ENCODE measurements around the gene ZNF688. TPM values are rescaled to one million over a fixed set of nuclear protein-coding genes. Genes with fewer than 3 reads are reported as not detected.

The ZNF688 gene
- total and polyA plus RNA-seq, 2 of the 13 experiments (the other 11 are each of a cell fraction or from before 2014, with no cell fraction given) = 2.4 to 5.4 TPM

DNA sequence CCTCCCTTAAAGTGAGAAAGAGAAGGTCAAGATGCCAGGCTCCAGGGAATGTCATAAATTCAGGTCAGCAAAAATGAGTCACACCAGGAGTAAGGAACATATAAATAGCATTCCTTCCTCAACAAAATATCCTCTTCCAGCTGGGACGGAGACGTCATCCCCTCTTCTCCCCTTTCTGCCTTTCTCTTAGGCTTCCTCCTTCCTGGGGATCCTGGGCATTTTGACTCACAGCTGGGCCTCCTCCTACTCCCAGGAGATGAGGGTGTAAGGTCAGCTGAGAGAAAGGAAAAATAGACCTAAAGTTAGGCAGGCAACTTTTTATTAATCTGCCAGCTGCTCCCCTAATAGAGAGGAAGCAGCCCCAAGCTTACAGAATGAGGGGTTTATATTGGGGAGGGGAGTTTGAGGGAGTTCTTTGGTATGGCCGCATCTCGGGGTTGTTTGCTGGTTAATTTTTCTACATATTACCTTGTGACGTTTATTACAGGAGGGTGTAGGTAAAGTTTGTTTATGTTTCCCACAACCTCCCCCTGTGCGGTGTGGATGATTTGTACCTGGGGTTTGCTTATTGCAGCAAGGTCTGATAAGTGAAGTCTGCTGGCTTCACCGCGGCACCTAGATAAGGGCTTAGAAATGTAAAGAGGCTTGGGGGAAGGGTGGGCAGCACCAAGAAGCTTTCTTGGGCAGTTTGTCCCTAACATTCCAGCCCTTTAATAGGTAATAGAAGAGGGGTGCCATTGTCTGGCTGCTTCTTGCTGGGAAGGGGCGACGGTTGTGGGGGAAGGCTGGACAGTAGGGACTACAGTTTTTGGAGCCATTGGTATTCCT is 29.8 kb downstream of the ZNF688 start (continued):
- TF ChIP-seq, protein P1, sequence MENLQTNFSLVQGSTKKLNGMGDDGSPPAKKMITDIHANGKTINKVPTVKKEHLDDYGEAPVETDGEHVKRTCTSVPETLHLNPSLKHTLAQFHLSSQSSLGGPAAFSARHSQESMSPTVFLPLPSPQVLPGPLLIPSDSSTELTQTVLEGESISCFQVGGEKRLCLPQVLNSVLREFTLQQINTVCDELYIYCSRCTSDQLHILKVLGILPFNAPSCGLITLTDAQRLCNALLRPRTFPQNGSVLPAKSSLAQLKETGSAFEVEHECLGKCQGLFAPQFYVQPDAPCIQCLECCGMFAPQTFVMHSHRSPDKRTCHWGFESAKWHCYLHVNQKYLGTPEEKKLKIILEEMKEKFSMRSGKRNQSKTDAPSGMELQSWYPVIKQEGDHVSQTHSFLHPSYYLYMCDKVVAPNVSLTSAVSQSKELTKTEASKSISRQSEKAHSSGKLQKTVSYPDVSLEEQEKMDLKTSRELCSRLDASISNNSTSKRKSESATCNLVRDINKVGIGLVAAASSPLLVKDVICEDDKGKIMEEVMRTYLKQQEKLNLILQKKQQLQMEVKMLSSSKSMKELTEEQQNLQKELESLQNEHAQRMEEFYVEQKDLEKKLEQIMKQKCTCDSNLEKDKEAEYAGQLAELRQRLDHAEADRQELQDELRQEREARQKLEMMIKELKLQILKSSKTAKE (CRISPR knock-in tag; IDR thresholded peaks at IDR 0.05; ENCODE audit: borderline replicate concordance) = peak; percentile 57; the same call in 1 of the 2 replicates
- TF ChIP-seq NFAT5 (CRISPR knock-in tag; IDR thresholded peaks at IDR 0.05) = no peak
- TF ChIP-seq MXD4 (CRISPR knock-in tag; IDR thresholded peaks at IDR 0.05) = no peak
- TF ChIP-seq MXI1 (IDR thresholded peaks at IDR 0.05; ENCODE audit: borderline replicate concordance, low read depth, low read length) = no peak
- no peak for TF ChIP-seq TMF1 (CRISPR knock-in tag; IDR thresholded peaks at IDR 0.05; ENCODE audit: low read depth)
- 0 out of 2 replicates have a peak, but pooled peaks have one; percentile 60 for TF ChIP-seq ZNF713 (CRISPR knock-in tag; IDR thresholded peaks at IDR 0.05)
- TF ChIP-seq ZNF44 (CRISPR knock-in tag; IDR thresholded peaks at IDR 0.05) = 0 out of 2 replicates have a peak, but pooled peaks have one; percentile 53
- no peak for TF ChIP-seq CCDC6 (CRISPR knock-in tag; IDR thresholded peaks at IDR 0.05)
- no peak for TF ChIP-seq NFKBIZ (CRISPR knock-in tag; IDR thresholded peaks at IDR 0.05)
- TF ChIP-seq BRCA1 (CRISPR knock-in tag; IDR thresholded peaks at IDR 0.05) = no peak
- TF ChIP-seq ZNF562 (CRISPR knock-in tag; IDR thresholded peaks at IDR 0.05; ENCODE audit: borderline replicate concordance) = no peak
- no peak for TF ChIP-seq HHEX (CRISPR knock-in tag; IDR thresholded peaks at IDR 0.05)
- no peak for TF ChIP-seq FOXA1 (IDR thresholded peaks at IDR 0.05)
- no peak for TF ChIP-seq FOXA1 (CRISPR knock-in tag; IDR thresholded peaks at IDR 0.05)
- TF ChIP-seq ZNF567 (CRISPR knock-in tag; IDR thresholded peaks at IDR 0.05; ENCODE audit: borderline replicate concordance) = 0 out of 2 replicates have a peak, but pooled peaks have one; percentile 0
- no peak for TF ChIP-seq ZNF256 (CRISPR knock-in tag; conservative IDR thresholded peaks at IDR 0.05)
- no peak for TF ChIP-seq ZNF784 (CRISPR knock-in tag; IDR thresholded peaks at IDR 0.05; ENCODE audit: borderline replicate concordance)
- TF ChIP-seq NR2F6 (IDR thresholded peaks at IDR 0.05) = no peak
- TF ChIP-seq NR2F6 (CRISPR knock-in tag; IDR thresholded peaks at IDR 0.05) = no peak; the same call in 1 of the 2 replicates
- TF ChIP-seq KMT2A (CRISPR knock-in tag; IDR thresholded peaks at IDR 0.05) = no peak
- TF ChIP-seq EZH2 (conservative IDR thresholded peaks at IDR 0.05; ENCODE audit: low read depth, low read length) = no peak
- no peak for TF ChIP-seq ZNF546 (CRISPR knock-in tag; conservative IDR thresholded peaks at IDR 0.05)
- no peak for TF ChIP-seq RFX1 (IDR thresholded peaks at IDR 0.05)
- TF ChIP-seq ZNF138 (CRISPR knock-in tag; IDR thresholded peaks at IDR 0.05; ENCODE audit: low read depth) = no peak

All from HepG2 (cell line).